Transverse colon (tissue), 4 donors: ENCODE results near the gene PIK3AP1. TPM values are rescaled to one million over a fixed set of nuclear protein-coding genes. Genes with fewer than 3 reads are reported as not detected.

Source experiments
- DNase-seq: peaks from one replicate; pipeline ENCODE4 v3.0.0-alpha.2; 2019
- H3K27ac ChIP-seq, 4 donors: fragments of 200-600 bp; sonication (generic); 2 replicates each; pipeline ENCODE4 v1.5.1; 2016 to 2018; ENCODE audit warnings: inconsistent platforms in 4 of 4
- H3K27me3 ChIP-seq: fragments of 200-600 bp; sonication (generic); 2 replicates; pipeline ENCODE4 v1.5.1; 2017; ENCODE audit warnings: inconsistent platforms
- H3K36me3 ChIP-seq, 4 donors: fragments of 200-600 bp; sonication (generic); 2 replicates each; pipeline ENCODE4 v1.5.1; 2017 to 2019; ENCODE audit warnings: inconsistent platforms in 4 of 4
- H3K4me1 ChIP-seq, 4 donors: fragments of 200-600 bp; sonication (generic); 2 replicates each; pipeline ENCODE4 v1.5.1; 2017 to 2020; ENCODE audit warnings: inconsistent platforms in 4 of 4
- H3K4me3 ChIP-seq, 4 donors: fragments of 200-600 bp; sonication (generic); 1 replicate in 1 of 4; 2 replicates in 3 of 4; pipeline versions ENCODE4 v1.5.1 to v1.6.1; 2017 to 2019; ENCODE audit warnings: inconsistent platforms in 4 of 4
- H3K9me3 ChIP-seq, 2 donors: fragments of 200-600 bp; sonication (generic); 2 replicates each; pipeline ENCODE4 v1.5.1; 2017 to 2019; ENCODE audit warnings: inconsistent platforms in 2 of 2
- CTCF ChIP-seq, 5 experiments: fragments of 200-600 bp in 3 of 5; fragments of 450-650 bp in 2 of 5; sonication (generic) in 3 of 5; IDR thresholded peaks; 1 replicate in 2 of 5; 2 replicates in 3 of 5; pipeline ENCODE4 v1.5.1; 2016 to 2017; ENCODE audit warnings: antibody characterized with exemption in 5 of 5, inconsistent platforms in 3 of 5, mild to moderate bottlenecking in 2 of 5, moderate library complexity in 1 of 5
- EP300 ChIP-seq: sonication (generic); formaldehyde crosslinking; IDR thresholded peaks from one replicate; pipeline ENCODE4 v1.6.1; 2017; ENCODE audit warnings: antibody characterized with exemption, low read depth
- POLR2A ChIP-seq: fragments of 450-650 bp; IDR thresholded peaks from one replicate; pipeline ENCODE4 v1.6.1; 2016; ENCODE audit warnings: antibody characterized with exemption, mild to moderate bottlenecking, moderate library complexity
- POLR2AphosphoS5 ChIP-seq, 3 donors: sonication (generic); formaldehyde crosslinking; IDR thresholded peaks; one replicate each; pipeline ENCODE4 v1.6.1; 2016; ENCODE audit warnings: antibody characterized with exemption in 3 of 3
- WGBS, 2 donors: methylation state at CpG; one replicate each; pipeline ENCODE4 v1.1.5; 2018; ENCODE audit warnings: low coverage in 1 of 2; 5-methylcytosine and 5-hydroxymethylcytosine counted together
- in situ Hi-C, 4 donors: fragments of 200-750 bp; cut with MboI; loops; one replicate each; pipeline versions ENCODE4 v1.15.0 to v1.15.1; 2017; ENCODE audit warnings: low sequenced_read_pairs in 3 of 4, low pct_ligation_motif_present in 1 of 4, low pct_unique_long_range_greater_than_20kb in 1 of 4
- intact Hi-C: fragments of 100-400 bp; cut with DNase I; formaldehyde crosslinking; loops from one replicate; pipeline ENCODE4 v1.15.1; 2023; ENCODE audit warnings: low total_unique reads
- total RNA-seq, 4 donors: library from RNA; depleted of rRNA; stranded (reverse); fragments of >200 nt; gene quantifications; one replicate each; pipeline ENCODE4 v1.1.0, GENCODE V29; 2016

PIK3AP1 gene
- total RNA-seq, 4 donors from 2014 or later: 6.4 to 42.6 (median 16.3) TPM

DNA sequence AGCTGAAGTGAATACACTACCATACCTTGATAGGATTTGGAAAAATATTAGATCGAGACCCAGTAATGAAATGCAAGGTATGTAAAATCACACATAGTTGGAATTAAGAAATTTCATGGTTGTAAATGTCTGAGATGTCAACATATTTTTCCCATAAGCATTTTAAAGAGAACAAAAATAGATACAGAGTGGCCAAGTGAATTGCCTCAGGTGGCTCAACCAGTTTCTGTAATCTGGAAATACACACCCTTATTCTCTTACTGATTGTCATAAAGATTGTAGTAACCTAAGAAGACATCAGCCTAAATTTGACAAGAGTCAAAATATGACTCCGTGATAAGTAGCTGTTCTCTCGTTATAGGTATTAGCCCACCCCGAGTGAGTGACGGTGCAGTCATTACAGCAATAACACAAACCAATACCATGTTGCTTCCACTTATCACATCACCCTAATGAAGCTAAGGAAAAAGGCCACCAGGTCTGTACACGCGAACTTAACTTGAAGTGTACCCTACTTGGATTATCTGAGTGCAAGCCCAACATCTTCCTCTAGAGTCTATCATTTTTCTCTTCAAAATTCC is 23.4 kb downstream of the PIK3AP1 start:
- Histone ChIP-seq H3K36me3 (no peaks in the 10 kb centered on the region), H3K4me1 (peaks cover 0 to 7% (median 0%) of the 10 kb centered on the region in 4 donors), H3K27ac (no peak overlapping the region), H3K27me3 (no peaks in the 10 kb centered on the region), H3K9me3 (no peaks in the 10 kb centered on the region), H3K4me3 (no peak overlapping the region)
- 86 to 90% methylated on average over 7 of the region's 7 CpGs for WGBS, 2 donors
- intact Hi-C loops (no loop called here), in situ Hi-C loops (no loop called here)
- TF ChIP-seq POLR2A (no peak), EP300 (no peak), POLR2AphosphoS5 (IDR thresholded peaks at IDR 0.05) (no peak), CTCF (IDR thresholded peaks at IDR 0.05) (no peak)
- DNase-seq: no peak

GRCh38 chr10:96695975-96696634 is 24.2 kb downstream of the PIK3AP1 start:
- DNase-seq: no peak
- TF ChIP-seq EP300 (no peak), CTCF (IDR thresholded peaks at IDR 0.05) (no peak), POLR2AphosphoS5 (IDR thresholded peaks at IDR 0.05) (no peak), POLR2A (no peak)
- Histone ChIP-seq H3K36me3 (no peaks in the 10 kb centered on the region), H3K27ac (no peak overlapping the region), H3K4me3 (no peak overlapping the region), H3K27me3 (no peaks in the 10 kb centered on the region), H3K4me1 (peaks cover 0 to 7% (median 0%) of the 10 kb centered on the region in 4 donors), H3K9me3 (no peaks in the 10 kb centered on the region)
- in situ Hi-C loops (no loop called here), intact Hi-C loops (no loop called here)
- WGBS, 2 donors: 57 to 68% methylated on average over 1 to 3 of the region's 3 CpGs

GRCh38 chr10:96695366-96695765 is 24.9 kb downstream of the PIK3AP1 start:
- H3K4me1 ChIP-seq: peaks cover 0 to 7% (median 0%) of the 10 kb centered on the region in 4 donors
- no peaks in the 10 kb centered on the region for H3K27me3 ChIP-seq
- in situ Hi-C loops (no loop called here), intact Hi-C loops (no loop called here)
- WGBS, 2 donors: 67% methylated on average over 1 of the region's 1 CpG; no CpG with 5 or more reads in 1 of the 2 donors
- H3K27ac ChIP-seq: no peak overlapping the region
- no peaks in the 10 kb centered on the region for H3K9me3 ChIP-seq
- DNase-seq: no peak
- H3K4me3 ChIP-seq: no peak overlapping the region
- H3K36me3 ChIP-seq: no peaks in the 10 kb centered on the region
- TF ChIP-seq POLR2A (no peak), EP300 (no peak), POLR2AphosphoS5 (IDR thresholded peaks at IDR 0.05) (no peak), CTCF (IDR thresholded peaks at IDR 0.05) (no peak)

DNA sequence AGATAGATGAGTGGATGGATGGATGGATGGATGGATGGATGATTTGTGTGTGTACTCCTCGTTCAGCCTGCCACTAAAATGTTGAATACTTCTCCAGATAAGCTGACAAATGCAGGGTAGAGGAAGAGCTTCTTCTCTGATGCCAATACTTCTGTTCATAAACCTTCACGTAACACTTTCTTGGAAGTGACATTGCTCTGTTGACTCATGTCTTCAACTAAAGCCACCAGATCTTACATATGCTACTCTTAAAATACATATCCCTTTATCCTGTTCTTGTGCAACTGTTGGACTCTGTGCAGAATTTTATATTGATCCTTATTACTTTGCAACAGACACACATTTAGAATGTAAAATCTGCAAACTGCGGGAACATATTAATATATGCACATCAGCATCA is 26.9 kb downstream of the PIK3AP1 start:
- Histone ChIP-seq H3K36me3 (no peaks in the 10 kb centered on the region), H3K4me3 (no peak overlapping the region), H3K27ac (no peak overlapping the region), H3K27me3 (no peaks in the 10 kb centered on the region), H3K9me3 (no peaks in the 10 kb centered on the region), H3K4me1 (peaks cover 0 to 7% (median 0%) of the 10 kb centered on the region in 4 donors)
- no peak for DNase-seq
- WGBS, 2 donors: 79 to 92% methylated on average over 2 to 3 of the region's 3 CpGs
- intact Hi-C loops (no loop called here), in situ Hi-C loops (no loop called here)
- TF ChIP-seq CTCF (IDR thresholded peaks at IDR 0.05) (no peak), POLR2AphosphoS5 (IDR thresholded peaks at IDR 0.05) (no peak), POLR2A (no peak), EP300 (no peak)
